Measurements from ENCODE around the gene SON.
A peak's percentile ranks its signal among the peaks of the same experiment; 100 is the strongest.
"Not testable (repeated sequence)": the region's sequence is repeated elsewhere in the genome, so short reads cannot be mapped to it uniquely, and the experiment has no call there.

Gene SON

GRCh38 chr21:33566514-33566913 lies 23.7 kb downstream of the SON start:
- DNase-seq (ENCODE audit: low read depth in 2 of 3, low spot score in 1 of 3), result no peak

DNA sequence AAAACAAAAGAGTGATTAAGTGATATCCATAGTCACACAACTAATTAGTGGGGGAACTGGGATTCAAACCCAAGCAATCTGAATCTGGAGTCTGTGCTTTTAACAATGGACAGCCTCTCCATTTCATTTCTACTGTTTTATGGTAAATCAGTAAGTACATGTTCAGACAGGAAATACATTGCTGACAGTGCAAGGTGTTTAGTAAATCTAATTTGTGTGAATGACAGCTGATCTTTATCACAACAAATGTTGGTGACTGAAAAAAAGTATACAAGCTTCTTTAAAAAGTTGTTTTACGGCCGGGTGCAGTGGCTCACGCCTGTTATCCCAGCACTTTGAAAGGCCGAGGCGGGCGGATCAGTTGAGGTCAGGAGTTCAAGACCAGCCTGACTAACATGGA lies 25.1 kb downstream of the SON start:
- no peak for DNase-seq (ENCODE audit: low read depth in 2 of 3, low spot score in 1 of 3)

- no peak for DNase-seq (ENCODE audit: low read depth in 2 of 3, low spot score in 1 of 3)
Measured at GRCh38 chr21:33568448-33568847, 25.6 kb downstream of the SON start.

DNA sequence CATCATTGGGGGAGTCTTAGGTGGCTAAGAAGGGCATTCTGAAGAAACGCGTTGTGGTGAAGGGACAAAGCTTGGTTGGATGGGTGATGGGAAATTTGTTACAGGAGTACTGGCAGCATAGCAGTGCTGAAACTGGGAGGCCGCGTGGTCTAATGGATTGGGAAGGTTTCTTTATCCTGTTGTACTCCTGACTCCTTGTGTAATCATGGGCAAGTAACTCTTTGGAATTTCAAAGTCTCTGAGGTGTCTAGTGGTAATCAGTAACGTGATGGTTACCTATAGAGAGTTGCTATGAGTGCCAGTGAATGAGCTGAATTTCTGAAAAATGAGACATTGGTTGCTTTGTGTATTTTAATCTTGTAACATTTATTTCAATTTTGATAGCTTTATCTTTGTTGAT lies 27.2 kb downstream of the SON start:
- DNase-seq (ENCODE audit: low read depth in 2 of 3, low spot score in 1 of 3), result no peak

GRCh38 chr21:33572350-33572749 lies 29.5 kb downstream of the SON start:
- DNase-seq (ENCODE audit: low read depth in 2 of 3, low spot score in 1 of 3), result no peak

GRCh38 chr21:33576741-33577141 lies 33.9 kb downstream of the SON start:
- not testable (repeated sequence) for DNase-seq (ENCODE audit: low read depth in 2 of 3, low spot score in 1 of 3)

DNA sequence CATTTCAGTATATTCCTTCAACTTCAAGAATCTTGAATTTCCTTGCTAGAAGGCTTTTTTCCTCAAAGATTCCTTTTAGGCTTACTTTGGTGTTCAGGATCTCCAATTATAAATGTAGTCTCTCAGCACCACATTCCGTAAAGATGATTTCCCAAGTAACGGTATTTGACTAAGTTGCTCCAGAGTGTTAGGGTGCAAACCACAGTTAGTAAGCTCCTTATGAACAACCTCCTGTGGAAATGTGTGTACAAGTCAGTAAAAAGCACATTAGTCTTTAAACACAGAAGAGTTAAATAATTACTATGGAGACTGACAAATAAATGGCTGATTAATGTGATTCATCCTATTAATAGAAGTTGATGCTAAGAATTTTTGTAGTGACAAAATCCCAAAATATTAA lies 35.4 kb downstream of the SON start:
- no peak for DNase-seq (ENCODE audit: low read depth in 2 of 3, low spot score in 1 of 3)

- DNase-seq (ENCODE audit: low read depth in 2 of 3, low spot score in 1 of 3), result no peak
Measured at GRCh38 chr21:33578959-33579542, 36.2 kb downstream of the SON start.

- no peak for DNase-seq (ENCODE audit: low read depth in 2 of 3, low spot score in 1 of 3)
Measured at GRCh38 chr21:33584455-33584854, 41.6 kb downstream of the SON start.

- DNase-seq (ENCODE audit: low read depth in 2 of 3, low spot score in 1 of 3), result no peak
Measured at GRCh38 chr21:33586927-33587326, 44.1 kb downstream of the SON start.

- peak in 1 of 3 donors; percentile 13 for DNase-seq (ENCODE audit: low read depth in 2 of 3, low spot score in 1 of 3)
Measured at GRCh38 chr21:33587792-33588484, 45.1 kb downstream of the SON start.

DNA sequence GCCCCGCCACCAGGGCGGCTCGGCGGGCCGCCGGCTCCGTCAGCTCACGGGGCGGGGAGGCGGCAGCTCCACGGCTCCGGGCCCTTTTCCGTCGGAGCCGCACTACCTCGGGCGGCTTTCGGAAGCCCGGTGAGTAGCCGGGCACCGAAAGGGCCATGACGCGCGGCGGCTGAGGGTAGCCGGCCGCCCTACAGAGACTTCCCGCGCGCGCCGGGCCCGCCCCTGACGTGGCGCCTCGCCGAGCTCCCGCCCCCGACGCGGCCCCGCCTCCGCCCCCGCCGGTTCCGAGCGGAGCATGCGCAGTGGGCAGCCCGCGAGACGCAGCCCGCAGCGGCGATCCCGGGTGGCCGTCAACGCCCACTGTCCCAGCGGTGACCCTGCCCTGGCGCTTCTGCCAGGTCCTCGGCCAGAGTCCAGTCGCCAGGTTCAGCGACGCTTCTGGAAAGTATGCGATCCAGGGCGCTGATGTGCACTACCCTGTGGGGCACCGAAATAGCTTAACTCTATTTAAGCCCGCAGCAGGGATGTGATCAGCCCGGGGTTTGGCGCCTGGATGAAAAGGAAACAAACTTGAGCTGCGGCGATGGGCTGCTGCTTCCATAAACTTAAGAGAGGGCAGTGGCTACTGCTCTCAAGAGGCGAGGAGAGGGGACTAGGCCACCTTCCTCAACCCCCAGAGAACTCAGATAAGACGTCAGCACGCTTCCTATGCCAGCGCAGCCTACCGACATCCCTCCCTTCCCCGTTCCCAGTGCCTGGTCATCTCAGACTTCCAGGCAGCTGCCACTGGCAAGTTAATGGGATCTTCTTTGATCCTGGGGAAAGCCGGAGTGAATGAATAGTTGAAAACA lies 45.9 kb downstream of the SON start, which contains the start of gene DONSON:
Gene DONSON, minus strand, starts transcription at position 200 of the 851 bp plus-strand sequence. Its CDS starts 43 bp downstream, at position 157.
- DNase-seq (ENCODE audit: low read depth in 2 of 3, low spot score in 1 of 3), result peak; percentile 68 to 88 (median 79)

DNA sequence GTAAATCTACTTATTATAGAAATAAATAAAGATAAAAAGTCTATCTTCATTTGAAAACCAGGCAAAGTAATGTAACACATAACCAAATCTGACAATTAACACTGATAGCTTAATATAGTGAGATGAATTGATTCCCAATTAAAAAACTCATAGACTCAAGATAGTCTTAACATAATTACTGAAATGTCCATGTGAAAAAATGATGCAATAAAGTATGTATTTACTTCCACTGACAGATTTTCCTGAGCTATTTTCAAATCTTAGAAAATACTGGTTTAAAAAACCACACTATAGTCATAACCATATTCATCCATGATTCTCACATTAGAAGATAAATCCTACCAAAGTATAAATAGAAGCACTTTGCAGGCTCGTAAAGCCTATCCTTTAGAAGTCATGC lies 55.2 kb downstream of the SON start:
- DNase-seq (ENCODE audit: low read depth in 2 of 3, low spot score in 1 of 3), result no peak

DNA sequence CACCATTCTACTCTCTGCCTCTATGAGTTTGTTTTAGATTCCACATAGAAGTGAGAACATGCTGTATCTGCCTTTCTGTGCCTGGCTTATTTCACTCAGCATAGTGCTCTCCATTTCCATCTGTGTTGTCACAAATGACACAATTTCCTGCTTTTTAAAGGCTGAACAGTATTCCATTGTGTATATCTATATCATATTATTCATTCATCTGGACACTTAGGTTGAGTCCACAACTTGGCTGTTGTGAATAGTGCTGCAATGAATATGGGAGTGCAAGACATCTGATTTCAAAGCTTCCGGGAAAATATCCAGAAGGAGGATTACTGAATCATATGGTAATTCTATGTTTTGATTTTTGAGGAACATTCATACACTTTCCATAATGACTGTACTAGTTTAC lies 65.7 kb downstream of the SON start:
- DNase-seq (ENCODE audit: low read depth in 2 of 3, low spot score in 1 of 3), result no peak

- no peak for DNase-seq (ENCODE audit: low read depth in 2 of 3, low spot score in 1 of 3)
Measured at GRCh38 chr21:33611006-33611744, 68.3 kb downstream of the SON start.

DNA sequence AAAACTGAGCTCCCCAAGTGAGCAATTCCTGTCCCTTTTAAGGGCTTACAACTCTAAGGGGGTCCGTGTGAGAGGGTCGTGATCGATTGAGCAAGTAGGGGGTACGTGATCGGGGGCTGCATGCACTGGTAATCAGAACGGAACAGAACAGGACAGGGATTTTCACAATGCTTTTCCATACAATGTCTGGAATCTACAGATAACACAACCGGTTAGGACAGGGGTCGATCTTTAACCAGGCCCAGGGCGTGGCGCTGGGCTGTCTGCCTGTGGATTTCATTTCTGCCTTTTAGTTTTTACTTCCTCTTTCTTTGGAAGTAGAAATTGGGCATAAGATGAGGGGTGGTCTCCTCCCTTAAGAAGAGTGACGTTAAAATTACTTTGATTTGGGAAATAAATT lies 74.7 kb downstream of the SON start:
- not testable (repeated sequence) for DNase-seq (ENCODE audit: low read depth in 2 of 3, low spot score in 1 of 3)

GRCh38 chr21:33618407-33618806 lies 75.6 kb downstream of the SON start:
- DNase-seq (ENCODE audit: low read depth in 2 of 3, low spot score in 1 of 3), result no peak

GRCh38 chr21:33619726-33620125 lies 76.9 kb downstream of the SON start:
- no peak for DNase-seq (ENCODE audit: low read depth in 2 of 3, low spot score in 1 of 3)

- DNase-seq (ENCODE audit: low read depth in 2 of 3, low spot score in 1 of 3), result no peak
Measured at GRCh38 chr21:33622253-33622652, 79.4 kb downstream of the SON start.

- DNase-seq (ENCODE audit: low read depth in 2 of 3, low spot score in 1 of 3), result not testable (repeated sequence)
Measured at GRCh38 chr21:33626151-33626550, 83.3 kb downstream of the SON start.
